ENCODE measurements around the gene EXOSC2. TPM values are rescaled to one million over a fixed set of nuclear protein-coding genes. Genes with fewer than 3 reads are reported as not detected.

Gene EXOSC2
- total RNA-seq, 6 experiments from 2014 or later = 9.3 to 15.9 (median 13.3) TPM

DNA sequence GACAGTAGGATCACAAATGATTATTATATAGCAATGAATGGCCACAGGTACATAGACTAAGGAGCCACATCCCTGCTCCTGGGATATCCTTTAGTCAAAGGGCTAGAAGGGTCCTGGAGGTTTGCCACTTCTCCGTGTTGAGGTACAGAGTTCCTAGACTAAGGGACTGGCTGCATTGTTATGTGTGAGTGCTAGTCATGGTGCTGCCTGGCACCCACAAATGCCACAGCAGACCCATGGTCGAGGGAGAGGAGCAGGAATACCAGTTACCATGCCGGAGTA, 47.4 kb downstream of the EXOSC2 start:
- Histone ChIP-seq H3K4me3 (no peak overlapping the region), H3K27me3 (no peaks in the 10 kb centered on the region), H3K27ac (no peak overlapping the region), H3K4me1 (peaks cover 0 to 8% (median 3%) of the 10 kb centered on the region in 4 donors), H3K36me3 (no peaks in the 10 kb centered on the region), H3K9me3 (no peaks in the 10 kb centered on the region)
- intact Hi-C loops (cut with DNase I) = no loop called here
- ATAC-seq = no peak
- no peak for DNase-seq
- WGBS (ENCODE audit: insufficient coverage, low coverage, low lambda C conversion rate, missing lambda C conversion rate) = 60% methylated on average over 1 of the region's 3 CpGs
- TF ChIP-seq, protein P1, sequence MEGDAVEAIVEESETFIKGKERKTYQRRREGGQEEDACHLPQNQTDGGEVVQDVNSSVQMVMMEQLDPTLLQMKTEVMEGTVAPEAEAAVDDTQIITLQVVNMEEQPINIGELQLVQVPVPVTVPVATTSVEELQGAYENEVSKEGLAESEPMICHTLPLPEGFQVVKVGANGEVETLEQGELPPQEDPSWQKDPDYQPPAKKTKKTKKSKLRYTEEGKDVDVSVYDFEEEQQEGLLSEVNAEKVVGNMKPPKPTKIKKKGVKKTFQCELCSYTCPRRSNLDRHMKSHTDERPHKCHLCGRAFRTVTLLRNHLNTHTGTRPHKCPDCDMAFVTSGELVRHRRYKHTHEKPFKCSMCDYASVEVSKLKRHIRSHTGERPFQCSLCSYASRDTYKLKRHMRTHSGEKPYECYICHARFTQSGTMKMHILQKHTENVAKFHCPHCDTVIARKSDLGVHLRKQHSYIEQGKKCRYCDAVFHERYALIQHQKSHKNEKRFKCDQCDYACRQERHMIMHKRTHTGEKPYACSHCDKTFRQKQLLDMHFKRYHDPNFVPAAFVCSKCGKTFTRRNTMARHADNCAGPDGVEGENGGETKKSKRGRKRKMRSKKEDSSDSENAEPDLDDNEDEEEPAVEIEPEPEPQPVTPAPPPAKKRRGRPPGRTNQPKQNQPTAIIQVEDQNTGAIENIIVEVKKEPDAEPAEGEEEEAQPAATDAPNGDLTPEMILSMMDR (IDR thresholded peaks at IDR 0.05) = no peak
- TF ChIP-seq POLR2A (IDR thresholded peaks at IDR 0.05) = no peak

DNA sequence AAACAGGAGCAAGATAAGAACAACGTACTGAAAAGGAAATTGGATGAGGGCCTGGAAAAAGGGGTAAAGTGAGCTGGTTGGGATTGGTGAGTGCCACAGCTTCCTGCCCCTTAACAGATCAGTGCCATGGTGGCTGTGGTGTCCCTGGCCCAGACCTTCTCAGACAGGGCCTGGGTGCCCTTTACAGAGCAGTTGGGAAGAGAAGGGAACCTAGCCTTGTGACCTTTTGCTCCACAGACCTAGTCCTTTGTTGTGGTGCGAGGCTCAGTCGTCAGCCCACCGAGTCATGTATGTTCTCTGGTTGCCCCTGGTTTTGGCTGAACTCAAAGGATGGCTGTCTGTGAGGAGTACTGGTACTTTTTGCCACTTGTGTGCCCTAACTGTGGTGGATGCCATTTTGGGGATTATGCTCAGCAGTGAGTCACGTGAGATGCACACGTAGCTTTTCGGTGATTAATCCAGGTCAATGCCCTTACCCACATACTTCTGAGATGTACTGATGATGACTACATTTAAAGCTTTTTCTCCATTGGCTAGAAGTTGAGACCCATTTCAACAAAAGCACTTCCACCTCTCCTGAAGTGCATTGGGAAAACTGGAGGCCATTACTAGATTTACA, 48.4 kb downstream of the EXOSC2 start:
- no peaks in the 10 kb centered on the region for H3K9me3 ChIP-seq
- peaks cover 0 to 8% (median 3%) of the 10 kb centered on the region in 4 donors for H3K4me1 ChIP-seq
- H3K36me3 ChIP-seq = no peaks in the 10 kb centered on the region
- H3K27ac ChIP-seq = no peak overlapping the region
- H3K4me3 ChIP-seq = no peak overlapping the region
- intact Hi-C loops (cut with DNase I) = no loop called here
- no peaks in the 10 kb centered on the region for H3K27me3 ChIP-seq
- ATAC-seq (peak in 1 of 4 donors; percentile 46), DNase-seq (no peak)
- WGBS (ENCODE audit: insufficient coverage, low coverage, low lambda C conversion rate, missing lambda C conversion rate) = 68% methylated on average over 7 of the region's 7 CpGs
- TF ChIP-seq, protein P1 (IDR thresholded peaks at IDR 0.05) = no peak
- TF ChIP-seq POLR2A (IDR thresholded peaks at IDR 0.05) = no peak

DNA sequence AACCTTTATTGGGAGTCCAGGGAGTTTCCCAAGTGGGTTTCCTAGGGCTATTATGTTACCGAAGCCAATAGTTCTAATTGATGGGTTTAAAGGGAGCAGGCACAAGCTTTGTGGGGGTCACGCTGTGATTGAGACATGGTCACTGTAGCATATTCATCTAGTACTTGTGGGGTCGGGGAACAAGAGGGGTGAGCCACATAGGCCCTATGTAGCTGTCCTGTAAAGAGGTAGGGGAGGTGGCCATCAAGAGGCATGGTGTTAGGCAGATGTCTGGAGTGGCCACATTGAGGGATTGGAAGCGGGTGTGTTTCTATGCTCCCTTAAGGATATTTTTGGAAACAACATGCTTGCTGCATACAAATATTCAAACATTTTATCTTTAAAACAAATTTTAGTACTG, 50.1 kb downstream of the EXOSC2 start:
- intact Hi-C loops (cut with DNase I) = no loop called here
- ATAC-seq (no peak), DNase-seq (no peak)
- H3K9me3 ChIP-seq = no peaks in the 10 kb centered on the region
- WGBS (ENCODE audit: insufficient coverage, low coverage, low lambda C conversion rate, missing lambda C conversion rate) = 100% methylated on average over 2 of the region's 4 CpGs
- H3K27me3 ChIP-seq = no peaks in the 10 kb centered on the region
- H3K4me3 ChIP-seq = no peak overlapping the region
- TF ChIP-seq POLR2A (IDR thresholded peaks at IDR 0.05) = no peak
- TF ChIP-seq, protein P1 (IDR thresholded peaks at IDR 0.05) = no peak
- H3K4me1 ChIP-seq = peaks cover 0 to 8% (median 3%) of the 10 kb centered on the region in 4 donors
- no peak overlapping the region for H3K27ac ChIP-seq
- no peaks in the 10 kb centered on the region for H3K36me3 ChIP-seq

DNA sequence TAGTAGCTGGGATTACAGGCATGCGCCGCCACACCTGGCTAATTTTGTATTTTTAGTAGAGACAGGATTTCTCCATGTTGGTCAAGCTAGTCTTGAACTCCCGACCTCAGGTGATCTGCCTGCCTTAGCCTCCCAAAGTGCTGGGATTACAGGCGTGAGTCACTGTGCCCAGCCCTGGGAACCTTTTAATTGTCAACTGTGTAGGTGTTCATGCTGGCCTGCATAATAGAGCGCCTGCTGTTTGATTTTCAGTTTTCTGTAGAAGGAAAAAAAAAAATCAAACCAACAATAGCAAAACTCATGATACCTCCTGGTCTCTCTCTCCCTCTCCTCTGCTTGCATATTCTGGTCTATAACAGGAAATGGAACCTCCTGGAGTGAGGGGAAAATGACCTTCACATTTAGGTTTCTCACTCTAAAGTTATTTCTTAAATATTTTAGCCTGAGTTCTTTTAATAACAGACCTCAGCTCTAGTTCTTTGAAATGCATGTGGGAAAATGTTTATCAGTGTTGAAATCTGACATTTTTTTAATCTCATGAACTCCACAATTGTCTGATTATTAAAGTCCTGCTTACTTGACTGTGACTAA, 51.7 kb downstream of the EXOSC2 start:
- Histone ChIP-seq H3K4me3 (no peak overlapping the region), H3K36me3 (no peaks in the 10 kb centered on the region), H3K27me3 (no peaks in the 10 kb centered on the region), H3K4me1 (peaks cover 0 to 6% (median under 1%) of the 10 kb centered on the region in 4 donors), H3K27ac (no peak overlapping the region), H3K9me3 (no peaks in the 10 kb centered on the region)
- no peak for ATAC-seq
- no peak for DNase-seq
- TF ChIP-seq, protein P1 (IDR thresholded peaks at IDR 0.05) = no peak
- TF ChIP-seq POLR2A (IDR thresholded peaks at IDR 0.05) = no peak
- WGBS (ENCODE audit: insufficient coverage, low coverage, low lambda C conversion rate, missing lambda C conversion rate) = 90% methylated on average over 3 of the region's 5 CpGs
- intact Hi-C loops (cut with DNase I) = no loop called here
